Measurements from ENCODE around the gene DNAJC4.
"Not testable (repeated sequence)": the region's sequence is repeated elsewhere in the genome, so short reads cannot be mapped to it uniquely, and the experiment has no call there.

The DNAJC4 gene

GRCh38 chr11:64245797-64246620, 15.7 kb downstream of the DNAJC4 start:
- DNase-seq (ENCODE audit: low read depth in 2 of 2) = no peak

DNA sequence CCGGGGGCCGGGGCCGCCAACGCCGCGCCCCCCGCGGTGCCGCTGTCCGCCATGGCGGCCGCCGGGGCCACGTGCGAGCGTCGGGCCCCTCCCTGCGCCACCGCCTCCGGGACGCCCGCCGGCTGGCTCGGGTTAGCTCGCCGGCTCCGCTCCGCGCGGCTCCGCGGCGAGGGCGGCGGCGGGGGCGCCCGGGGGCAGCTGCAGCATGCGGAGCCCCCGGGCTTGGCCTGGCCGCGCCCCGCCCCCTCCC, 16.2 kb downstream of the DNAJC4 start:
- not testable (repeated sequence) for DNase-seq (ENCODE audit: low read depth in 2 of 2)

DNA sequence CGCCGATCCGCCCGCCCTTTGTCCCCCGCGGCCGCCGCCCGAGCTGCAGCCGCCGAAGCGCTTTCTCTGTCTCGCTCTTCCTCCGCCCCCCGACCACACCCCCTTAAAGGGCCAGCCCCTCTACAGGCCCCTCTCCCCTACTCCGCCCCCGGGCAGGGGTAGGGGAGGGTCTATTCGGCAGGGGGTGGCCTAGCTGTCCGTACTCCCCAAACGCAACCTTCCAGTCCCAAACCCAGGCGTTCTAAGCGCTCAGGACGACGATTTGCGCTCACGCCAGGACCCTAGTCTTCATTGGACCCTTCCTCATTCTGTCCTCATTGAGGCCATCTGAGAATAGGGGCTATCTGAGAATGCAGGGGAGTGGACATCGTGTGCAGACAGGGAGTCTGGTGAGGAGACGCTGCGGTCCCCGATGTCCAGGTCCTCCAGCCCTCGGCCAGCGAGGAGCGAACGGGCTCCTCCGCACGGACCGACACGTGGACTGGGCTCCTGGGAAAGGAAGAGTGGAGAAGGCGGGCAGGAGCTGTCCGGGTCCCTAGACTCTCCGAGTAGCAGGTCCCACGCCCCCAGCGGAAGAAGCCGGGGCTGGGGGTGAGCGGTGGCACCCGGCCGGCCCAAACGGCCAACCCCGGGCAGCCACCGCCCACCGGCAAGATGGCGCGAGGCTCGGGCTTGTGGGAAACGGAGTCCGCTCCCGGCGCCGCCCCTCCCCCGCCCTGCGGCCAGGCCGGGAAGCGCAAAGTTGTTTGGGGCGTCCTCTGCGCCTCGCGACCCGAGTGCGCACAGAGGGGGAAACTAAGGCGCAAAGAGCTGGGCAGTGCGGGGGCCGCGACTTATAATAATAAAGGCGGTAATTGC, 16.8 kb downstream of the DNAJC4 start, which contains the start of gene PPP1R14B:
Gene PPP1R14B (minus strand): TSS at position 73 of the 858 bp plus-strand sequence. CDS start 270 bp downstream, outside the sequence.
- DNase-seq (ENCODE audit: low read depth in 2 of 2) = no peak

DNA sequence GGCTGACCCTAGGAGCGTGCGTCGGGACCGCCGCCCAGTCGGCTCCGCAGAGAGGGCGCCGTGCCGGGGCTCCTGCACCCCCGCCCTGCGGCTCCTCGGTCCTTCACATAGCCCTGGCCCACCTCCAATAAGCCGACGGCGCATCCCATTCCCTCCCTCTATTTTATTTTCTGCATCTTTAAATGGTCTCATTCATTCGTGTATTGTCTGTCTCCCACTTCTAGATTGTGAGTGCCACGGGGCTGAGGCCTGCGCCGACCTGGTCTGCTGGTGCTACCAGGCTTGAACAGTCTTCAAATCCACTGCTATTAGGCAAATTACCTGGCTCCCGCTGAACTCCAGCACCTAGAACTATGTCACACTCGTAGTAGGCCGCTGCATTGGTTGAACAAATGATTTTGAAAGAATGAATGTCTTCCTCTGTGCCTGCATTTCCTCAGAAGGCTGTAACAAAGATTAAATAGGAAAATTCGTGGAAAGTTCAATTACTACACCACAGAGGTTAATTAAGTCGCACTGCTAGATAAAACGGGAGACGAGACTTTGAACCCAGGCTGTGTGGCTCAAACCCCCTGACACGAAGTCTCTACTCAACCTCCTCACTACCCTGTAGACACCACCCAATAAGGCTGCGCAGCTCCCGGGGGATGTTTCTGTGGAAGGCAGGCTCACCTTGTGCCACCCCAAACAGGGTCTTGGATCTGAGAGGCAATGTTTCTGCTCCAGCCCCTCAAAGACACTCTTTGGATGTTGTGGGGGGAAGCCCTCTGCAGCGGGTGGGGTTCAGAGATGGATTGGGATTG, 17.6 kb downstream of the DNAJC4 start:
- DNase-seq (ENCODE audit: low read depth in 2 of 2) = no peak

DNA sequence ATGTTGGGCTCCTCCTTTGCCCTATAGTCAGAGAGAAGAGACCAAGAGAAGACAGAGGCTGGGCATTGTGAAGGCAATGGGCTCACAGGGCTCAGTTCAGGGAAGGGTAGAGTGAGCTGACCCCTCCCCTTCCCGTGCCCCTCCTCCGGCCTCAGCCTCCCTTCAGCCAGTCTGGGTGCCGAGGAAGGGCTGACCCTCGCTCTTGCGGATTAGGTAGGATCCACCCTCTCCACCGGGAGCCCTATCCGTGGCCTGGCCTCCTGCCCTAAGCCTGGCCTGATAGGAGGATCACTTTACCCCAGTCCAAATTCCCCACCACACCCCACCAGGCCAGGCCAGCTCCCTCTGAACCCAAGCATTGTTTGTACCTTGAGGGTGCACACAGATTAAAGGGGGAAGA, 18.2 kb downstream of the DNAJC4 start:
- DNase-seq (ENCODE audit: low read depth in 2 of 2) = no peak

DNA sequence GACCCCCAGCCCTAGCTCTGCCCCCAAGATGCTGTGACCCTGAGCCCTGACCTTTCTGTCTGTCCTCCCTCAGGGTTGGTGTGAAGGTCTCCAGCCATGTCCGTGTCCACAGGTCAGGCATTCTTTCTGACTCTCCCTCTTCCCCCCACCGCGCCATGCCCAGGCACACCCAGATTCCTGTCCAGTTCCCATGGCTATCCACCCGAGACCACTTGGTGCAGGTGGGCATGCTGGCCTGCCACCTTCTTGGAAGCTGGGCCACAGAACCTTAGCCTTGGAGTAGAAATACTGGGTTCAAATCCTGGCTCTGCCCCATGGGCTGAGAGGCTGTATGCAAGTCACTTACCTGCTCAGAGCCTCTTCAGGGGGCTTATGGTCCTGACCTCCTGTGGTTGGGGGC, 18.7 kb downstream of the DNAJC4 start:
- no peak for DNase-seq (ENCODE audit: low read depth in 2 of 2)

DNA sequence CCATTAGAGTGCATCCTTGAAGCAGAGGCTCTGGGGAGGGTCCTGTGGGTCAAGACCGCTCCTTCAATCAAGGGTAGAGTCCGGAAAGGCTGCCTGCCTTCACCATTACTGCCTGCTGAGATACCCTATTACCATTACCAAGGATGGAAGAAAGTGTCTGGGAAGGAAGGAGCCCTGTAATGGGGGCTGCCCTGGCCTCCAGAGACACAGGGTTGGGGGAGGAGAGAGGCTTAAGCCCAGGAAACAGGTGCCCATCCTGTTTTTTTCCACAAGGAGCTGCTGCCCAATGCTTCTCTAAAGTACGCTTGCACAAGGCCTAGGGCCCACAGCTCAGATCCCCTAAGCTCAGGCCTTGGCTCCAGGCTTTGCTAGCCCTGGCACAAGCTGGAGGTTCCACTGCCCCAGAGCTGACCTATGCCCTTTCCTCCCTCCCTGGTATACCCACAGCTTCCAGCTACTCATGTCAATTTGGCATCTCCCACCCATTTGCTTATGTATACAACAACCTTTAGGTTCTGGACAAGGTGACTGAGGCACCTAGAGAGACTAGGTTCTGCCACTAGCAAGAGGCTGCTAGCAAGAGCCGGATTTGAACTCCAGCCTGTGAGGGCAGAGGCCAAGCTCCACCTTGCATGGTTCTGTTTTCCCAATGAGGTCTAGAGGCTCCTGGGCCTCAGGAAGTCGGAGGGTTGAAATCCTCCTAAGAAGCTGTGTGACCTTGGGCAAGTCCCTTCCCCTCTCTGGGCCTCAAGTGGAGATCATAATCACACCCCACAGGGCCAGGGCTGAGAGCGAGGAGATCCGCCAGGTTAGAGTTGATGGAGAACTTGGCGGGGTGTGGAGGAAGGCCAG, 19.4 kb downstream of the DNAJC4 start:
- no peak for DNase-seq (ENCODE audit: low read depth in 2 of 2)

GRCh38 chr11:64250415-64251015, 20.2 kb downstream of the DNAJC4 start:
- no peak for DNase-seq (ENCODE audit: low read depth in 2 of 2)

DNA sequence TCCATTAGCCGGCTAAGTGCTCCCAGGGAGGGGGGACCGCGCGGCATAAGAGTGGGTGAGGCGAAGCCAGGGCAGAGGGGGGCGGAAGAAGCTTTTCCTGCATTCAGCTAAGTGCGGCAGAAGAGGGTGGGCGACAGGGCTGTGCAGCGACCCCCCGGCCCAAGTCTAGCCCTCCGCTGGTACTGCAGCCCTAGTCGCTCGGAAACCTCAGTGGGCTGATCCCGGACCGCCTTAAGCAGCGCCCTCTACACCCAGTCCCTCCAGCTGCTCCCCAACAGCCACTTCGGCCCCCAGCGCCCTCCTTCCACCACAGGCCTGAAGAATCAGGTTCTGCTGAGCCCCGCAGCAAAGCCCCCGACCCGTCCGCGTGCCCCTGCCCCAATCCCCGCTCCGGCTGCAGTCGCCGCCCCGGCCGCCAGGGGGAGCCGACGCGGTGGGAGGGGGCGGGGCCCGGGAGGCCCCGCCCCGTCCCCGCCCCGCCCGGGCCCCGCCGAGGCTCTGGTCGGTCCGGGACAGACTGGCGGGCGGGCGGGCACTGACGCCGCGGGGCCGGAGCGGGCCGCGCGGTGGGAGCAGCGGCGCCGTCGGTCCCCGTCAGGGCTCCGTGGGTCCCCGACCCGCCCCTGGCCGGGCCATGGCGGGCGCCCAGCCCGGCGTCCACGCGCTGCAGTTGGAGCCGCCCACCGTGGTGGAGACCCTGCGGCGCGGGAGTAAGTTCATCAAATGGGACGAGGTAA, 20.8 kb downstream of the DNAJC4 start, which contains the start of gene PLCB3:
Gene PLCB3 (plus strand): TSS at position 515 of the 737 bp plus-strand sequence. CDS start 120 bp downstream, at position 635.
- no peak for DNase-seq (ENCODE audit: low read depth in 2 of 2)

DNA sequence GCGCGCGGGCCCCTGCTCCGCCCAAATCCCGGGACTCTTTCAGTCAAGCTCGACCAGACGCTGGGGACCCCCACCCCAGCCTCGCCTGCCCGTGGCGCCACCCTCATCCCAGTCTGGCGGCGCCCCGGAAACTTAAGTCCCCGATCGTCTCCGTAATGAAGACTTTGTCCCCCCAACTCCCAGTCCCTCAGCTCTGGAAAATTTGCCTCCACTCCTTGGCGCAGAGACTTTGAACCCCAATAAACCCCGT, 21.3 kb downstream of the DNAJC4 start:
- no peak for DNase-seq (ENCODE audit: low read depth in 2 of 2)

DNA sequence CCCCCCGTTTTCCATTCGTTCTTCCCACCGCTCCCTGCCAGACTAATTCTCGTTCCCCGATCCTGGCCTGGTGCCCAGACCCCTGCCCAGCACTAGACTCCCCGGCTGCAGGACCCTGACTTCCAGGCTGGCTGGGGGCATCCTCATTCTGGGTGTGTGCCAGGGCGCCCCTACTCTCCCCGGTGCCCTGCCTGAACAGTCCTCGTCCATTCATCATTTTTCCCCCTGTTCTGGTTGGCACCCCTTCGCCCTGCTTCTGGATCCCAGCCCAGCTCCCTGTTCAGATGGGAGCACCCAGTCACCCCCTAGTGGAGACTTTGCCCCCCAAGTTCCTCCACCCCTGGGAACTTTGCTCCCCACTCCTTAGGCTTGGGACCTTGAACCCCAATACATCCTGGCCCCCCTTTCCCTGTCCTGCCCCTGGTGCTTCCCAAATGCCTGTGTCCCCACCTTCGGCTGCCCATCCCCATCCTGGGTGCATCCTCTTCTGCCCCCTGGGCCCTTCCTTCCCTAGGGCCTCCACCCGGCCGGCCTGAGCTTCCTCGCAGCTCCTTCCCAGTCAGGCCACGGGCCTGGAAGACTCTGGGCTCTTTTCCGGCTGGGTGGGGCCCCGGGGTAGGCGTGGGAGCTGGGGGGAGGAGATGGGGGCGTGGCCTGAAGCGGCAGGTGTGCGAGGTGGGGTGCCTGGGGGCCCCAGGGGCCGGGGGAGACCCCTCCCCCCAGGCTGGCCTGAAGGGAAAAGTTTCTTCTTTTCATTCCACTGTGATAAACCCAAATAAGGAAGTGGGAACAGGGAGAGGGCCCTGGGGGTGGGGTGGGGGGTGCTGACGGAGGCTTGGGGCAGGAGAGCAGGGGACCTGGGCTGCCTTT, 21.9 kb downstream of the DNAJC4 start:
- DNase-seq (ENCODE audit: low read depth in 2 of 2) = no peak

- DNase-seq (ENCODE audit: low read depth in 2 of 2) = no peak
Observed at GRCh38 chr11:64253043-64253442, 22.7 kb downstream of the DNAJC4 start.

DNA sequence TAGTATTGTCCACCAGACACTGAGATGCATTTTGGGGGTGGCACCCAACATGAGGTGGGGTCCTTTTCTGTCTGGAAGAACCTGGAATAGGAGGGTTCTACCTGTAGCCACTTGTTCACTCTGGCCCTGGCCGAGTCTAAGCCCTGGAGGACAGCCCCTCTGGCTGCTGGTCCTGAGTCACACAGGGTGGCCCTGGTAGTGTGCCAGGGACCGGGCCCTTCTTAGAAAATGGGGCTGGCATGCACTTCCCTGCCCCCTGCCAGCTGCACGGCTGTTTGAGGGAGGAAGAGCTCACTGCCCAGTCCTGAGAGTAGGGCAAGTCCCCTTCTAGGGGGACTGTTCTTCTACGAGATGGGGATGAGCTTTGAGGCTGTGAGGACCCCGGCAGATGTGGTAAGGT, 23.1 kb downstream of the DNAJC4 start:
- no peak for DNase-seq (ENCODE audit: low read depth in 2 of 2)

DNA sequence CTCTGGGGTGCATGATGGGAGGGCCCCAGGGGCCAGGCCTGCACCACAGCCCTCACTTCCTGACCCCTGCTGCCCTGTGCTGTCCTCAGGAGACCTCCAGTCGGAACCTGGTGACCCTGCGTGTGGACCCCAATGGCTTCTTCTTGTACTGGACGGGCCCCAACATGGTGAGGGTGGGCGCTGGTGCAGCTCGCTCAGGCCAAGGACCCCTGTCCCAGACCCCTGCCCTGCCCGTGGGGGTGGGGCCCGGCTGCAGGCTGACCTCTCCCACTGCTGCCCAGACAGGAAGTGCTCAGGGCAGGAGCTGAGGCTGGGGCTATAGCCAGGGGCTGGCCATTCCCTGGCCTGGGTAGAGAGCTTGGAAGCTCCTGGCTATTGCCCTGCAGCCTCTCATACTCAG, 24.0 kb downstream of the DNAJC4 start:
- no peak for DNase-seq (ENCODE audit: low read depth in 2 of 2)

GRCh38 chr11:64255135-64256128, 25.1 kb downstream of the DNAJC4 start:
- no peak for DNase-seq (ENCODE audit: low read depth in 2 of 2)

DNA sequence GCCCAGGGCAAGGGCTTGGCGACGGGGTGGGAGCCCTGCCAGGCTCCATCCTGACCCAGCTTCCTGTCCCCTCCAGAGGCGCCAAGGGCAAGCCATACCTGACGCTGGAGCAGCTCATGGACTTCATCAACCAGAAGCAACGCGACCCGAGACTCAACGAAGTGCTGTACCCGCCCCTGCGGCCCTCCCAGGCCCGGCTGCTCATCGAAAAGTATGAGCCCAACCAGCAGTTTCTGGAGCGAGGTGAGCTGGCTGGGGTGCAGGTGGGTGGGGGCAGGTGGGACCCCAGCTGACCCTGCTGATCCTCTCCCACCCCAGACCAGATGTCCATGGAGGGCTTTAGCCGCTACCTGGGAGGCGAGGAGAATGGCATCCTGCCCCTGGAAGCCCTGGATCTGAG, 26.0 kb downstream of the DNAJC4 start:
- no peak for DNase-seq (ENCODE audit: low read depth in 2 of 2)

DNA sequence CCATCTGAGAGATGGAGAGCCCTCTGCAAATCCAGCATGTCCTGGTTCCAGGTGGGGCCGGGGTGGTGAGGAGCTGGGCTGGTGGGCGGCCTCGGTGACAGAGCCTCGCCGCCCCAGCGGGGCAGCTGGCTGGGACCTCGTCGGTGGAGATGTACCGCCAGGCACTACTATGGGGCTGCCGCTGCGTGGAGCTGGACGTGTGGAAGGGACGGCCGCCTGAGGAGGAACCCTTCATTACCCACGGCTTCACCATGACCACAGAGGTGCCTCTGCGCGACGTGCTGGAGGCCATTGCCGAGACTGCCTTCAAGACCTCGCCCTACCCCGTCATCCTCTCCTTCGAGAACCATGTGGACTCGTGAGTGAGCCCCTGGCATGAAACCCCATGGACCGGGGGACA, 28.0 kb downstream of the DNAJC4 start:
- DNase-seq (ENCODE audit: low read depth in 2 of 2) = no peak

DNA sequence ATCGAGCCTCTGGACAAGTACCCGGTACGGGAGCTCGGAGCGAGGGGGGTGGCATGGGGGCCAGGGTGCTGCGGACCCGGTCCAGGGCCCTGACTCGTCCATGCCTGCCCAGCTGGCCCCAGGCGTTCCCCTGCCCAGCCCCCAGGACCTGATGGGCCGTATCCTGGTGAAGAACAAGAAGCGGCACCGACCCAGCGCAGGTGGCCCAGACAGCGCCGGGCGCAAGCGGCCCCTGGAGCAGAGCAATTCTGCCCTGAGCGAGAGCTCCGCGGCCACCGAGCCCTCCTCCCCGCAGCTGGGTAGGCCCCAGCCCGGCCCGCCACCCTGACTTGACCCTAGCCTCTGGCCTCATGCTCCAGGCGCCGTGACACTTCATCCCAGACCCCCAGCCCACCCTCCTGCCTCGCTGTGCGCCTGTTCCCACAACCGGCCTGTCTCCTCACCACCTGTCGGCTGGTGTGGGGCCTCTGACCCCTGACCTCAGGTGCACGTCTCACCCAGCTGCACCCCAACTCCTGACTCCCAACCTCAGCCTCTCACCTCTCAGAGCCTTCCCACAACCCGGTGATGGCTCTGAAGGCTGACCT, 28.7 kb downstream of the DNAJC4 start:
- DNase-seq (ENCODE audit: low read depth in 2 of 2) = no peak

Measured in stimulated activated CD8-positive, alpha-beta memory T cell treated with anti-CD3 and anti-CD28 coated beads, Interleukin-7, amount 100 ng/mL, for 1 hour (primary cell).